NCI-H82 treated with DMSO at 0.1 percent for 48 hours (cell line): ENCODE measurements around the gene TMPRSS3.

ENCODE experiments used
- DNase-seq: peaks from one replicate; lab custom pipeline; 2025; ENCODE audit not compliant: unreplicated experiment; lab: John Stamatoyannopoulos, UW

The TMPRSS3 gene

GRCh38 chr21:42374864-42375499 lies 20.9 kb downstream of the TMPRSS3 start:
- DNase-seq: no peak

- no peak for DNase-seq
These were observed 21.4 kb downstream of the TMPRSS3 start for GRCh38 chr21:42374457-42374856.

GRCh38 chr21:42373908-42374455 lies 21.9 kb downstream of the TMPRSS3 start:
- DNase-seq: no peak

- no peak for DNase-seq
These were observed 22.5 kb downstream of the TMPRSS3 start for GRCh38 chr21:42373196-42373907.

DNA sequence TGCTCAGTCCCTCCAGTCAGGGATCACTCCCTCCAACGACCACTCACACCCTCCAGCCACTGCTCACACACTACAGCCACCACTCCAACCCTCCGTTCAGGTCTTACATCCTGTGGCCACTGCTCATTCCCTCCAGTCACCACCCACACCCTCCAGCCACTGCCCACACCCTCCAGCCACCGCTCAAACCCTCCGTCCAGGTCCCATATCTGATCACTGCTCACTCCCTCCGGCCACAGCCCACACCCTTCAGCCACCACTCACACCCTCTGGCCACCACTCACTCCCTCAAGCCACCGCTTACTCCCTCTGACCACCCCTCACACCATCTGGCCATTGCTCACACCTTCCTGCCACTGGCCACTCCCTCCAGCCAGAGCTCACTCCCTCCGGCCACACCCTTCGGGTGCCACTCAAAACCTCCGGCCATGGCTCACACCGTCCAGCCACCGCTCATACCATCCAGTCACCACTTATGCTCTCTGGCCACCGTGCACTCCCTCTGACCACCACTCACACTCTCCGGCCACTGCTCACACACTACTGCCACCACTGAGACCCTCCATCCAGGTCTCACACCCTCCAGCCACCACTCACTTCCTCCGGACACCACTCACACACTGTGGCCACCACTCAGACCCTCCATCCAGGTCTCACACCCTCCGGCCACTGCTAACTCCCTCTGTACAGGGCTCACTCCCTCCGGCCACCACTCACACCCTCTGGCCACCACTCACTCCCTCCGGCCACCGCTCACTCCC lies 24.8 kb downstream of the TMPRSS3 start:
- no peak for DNase-seq

- no peak for DNase-seq
These were observed 26.0 kb downstream of the TMPRSS3 start for GRCh38 chr21:42369821-42370220.

- no peak for DNase-seq
These were observed 28.3 kb downstream of the TMPRSS3 start for GRCh38 chr21:42367367-42368165.

DNA sequence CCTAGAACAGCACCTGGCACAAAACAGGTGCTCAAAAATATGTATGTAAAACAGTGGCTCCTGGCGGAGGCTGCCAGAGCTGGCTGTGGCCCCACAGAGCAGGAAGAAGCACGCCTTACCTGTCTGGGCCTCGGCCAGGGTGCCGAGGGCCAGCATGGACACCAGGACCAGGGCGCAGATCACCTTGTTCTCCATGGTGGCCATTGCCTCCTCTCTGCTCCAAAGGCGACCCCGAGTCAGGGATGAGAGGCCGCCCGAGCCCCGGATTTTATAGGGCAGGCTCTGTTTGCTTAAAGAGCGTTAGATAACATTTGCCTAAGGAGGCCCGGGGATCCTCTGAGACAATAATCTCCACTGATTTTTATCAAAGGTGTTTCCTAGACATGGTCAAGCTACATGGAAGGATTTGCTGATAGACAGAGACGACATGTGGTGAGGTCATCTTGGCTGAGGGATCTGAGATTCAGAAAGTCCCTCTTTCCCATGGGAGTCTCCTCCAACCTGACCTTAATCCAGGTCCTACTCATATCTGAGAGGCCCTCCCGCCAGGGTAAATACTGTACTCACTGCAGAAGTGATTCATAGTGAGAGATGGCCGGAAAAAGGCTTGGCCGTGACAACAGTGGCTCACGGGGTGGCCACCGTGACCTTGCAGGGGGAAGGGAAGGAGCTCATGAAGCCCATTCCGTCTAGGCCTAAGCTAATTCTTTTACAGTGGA lies 29.4 kb downstream of the TMPRSS3 start, which contains the start of gene TFF1:
TSS of gene TFF1 (minus strand) at position 244 of the 719 bp plus-strand sequence. CDS start at position 204, 40 bp downstream.
- DNase-seq: no peak

GRCh38 chr21:42365770-42366169 lies 30.1 kb downstream of the TMPRSS3 start:
- no peak for DNase-seq

DNA sequence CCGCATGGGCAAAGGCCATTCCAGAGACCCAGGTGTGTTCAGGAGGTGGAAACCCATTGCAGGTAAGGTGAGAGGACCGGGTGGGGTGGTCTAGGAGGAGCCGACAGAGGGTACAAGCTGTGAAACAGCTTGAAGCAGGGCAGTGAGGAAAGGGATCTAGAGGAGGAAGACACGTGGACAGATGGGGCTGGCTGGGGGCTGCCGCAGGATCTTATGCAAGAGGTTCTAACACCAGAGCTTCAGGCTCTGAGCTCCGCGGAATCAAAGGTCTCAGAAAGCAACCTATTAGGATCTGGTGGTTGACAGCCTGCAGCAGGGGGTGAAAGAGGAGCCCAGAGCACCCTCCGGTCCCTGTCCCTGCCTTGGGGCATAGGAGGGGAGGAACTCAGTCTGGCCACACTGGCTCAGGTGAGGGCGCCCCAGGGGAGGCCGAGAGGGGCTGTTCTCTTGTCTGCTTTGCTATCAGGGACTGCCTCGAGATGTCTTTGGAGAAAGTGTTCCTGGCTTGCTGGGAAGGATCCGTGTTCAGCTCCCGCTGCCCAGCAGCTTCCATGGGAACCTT lies 31.5 kb downstream of the TMPRSS3 start:
- no peak for DNase-seq

- DNase-seq: no peak
These were observed 32.5 kb downstream of the TMPRSS3 start for GRCh38 chr21:42363312-42363711.

GRCh38 chr21:42362700-42363099 lies 33.2 kb downstream of the TMPRSS3 start:
- no peak for DNase-seq

GRCh38 chr21:42362198-42362597 lies 33.7 kb downstream of the TMPRSS3 start:
- no peak for DNase-seq

GRCh38 chr21:42361286-42361685 lies 34.6 kb downstream of the TMPRSS3 start:
- no peak for DNase-seq

DNA sequence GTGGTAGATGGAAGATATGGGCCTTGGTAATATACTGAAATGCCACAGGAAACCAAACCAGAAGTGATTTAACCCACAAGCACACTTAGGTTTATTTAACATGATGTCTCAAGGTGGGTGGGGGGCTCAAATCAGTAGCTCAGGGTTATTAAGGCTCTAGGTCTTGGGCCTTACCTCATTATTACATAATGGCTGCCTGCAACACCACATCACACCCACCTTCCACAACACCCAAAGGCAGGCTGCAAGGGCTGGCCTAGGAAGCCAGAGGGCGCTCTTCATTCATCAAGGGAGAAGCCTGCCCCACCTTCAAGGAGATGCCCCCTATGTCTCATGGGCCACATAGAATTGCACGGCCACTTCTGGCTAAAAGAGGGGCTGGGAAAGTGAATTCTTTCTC lies 35.5 kb downstream of the TMPRSS3 start:
- DNase-seq: no peak

GRCh38 chr21:42358937-42359336 lies 36.9 kb downstream of the TMPRSS3 start:
- DNase-seq: no peak

DNA sequence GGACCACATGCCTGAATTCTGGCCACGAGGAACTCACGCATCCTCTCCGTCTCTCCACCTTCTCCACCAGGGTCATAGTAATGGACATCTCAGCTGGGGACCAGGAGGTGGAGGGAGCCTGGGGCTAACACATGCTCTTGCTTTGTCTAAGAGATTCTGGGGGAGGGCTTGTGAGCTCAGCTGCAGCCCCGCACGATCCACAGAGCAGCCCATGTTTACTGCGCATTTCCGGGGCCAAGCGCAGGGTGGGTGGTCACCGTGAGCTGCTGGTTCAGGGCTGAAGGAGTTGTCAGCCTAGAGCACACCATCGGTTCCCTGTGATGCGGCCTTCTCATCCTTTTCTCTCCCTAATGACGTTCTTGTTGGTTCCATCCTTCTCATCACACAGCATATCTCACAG lies 37.6 kb downstream of the TMPRSS3 start:
- no peak for DNase-seq

DNA sequence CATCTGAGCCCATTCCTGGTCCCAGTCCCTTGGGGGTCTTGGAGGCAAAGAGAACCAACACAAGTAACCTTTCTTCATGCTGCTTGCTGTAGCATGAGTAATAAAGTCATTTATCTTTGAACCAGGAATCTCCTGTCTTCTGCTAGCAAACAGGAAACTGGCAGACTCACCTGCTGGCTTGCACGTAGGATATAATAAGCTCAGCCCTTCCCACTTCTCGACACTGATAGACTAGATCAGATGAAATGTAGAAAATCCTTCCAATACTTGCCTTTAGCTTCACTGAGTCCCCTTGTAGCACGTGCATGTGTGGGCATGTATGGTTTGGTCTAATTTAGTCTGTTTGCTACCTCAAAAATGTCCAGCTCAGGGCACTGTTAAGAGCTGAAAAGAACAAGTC lies 38.5 kb downstream of the TMPRSS3 start:
- DNase-seq: no peak

- no peak for DNase-seq
These were observed 39.2 kb downstream of the TMPRSS3 start for GRCh38 chr21:42356650-42357049.

- no peak for DNase-seq
These were observed 39.8 kb downstream of the TMPRSS3 start for GRCh38 chr21:42356046-42356445.
